ENCODE data around the gene STYX.
A peak's percentile ranks its signal among the peaks of the same experiment; 100 is the strongest.

The STYX gene

GRCh38 chr14:52778702-52779101 is 48.7 kb downstream of the STYX start:
- no peaks in the 10 kb centered on the region for H3K4me1 ChIP-seq (ENCODE audit: control insufficient read depth, insufficient read depth, low read depth, low read length)
- peaks cover 13% of the 10 kb centered on the region for H3K79me1 ChIP-seq (replicated peaks; ENCODE audit: low read length, poor library complexity, severe bottlenecking)
- no peak overlapping the region for H2BK5ac ChIP-seq (ENCODE audit: low read depth, low read length, poor library complexity, severe bottlenecking)
- H2BK15ac ChIP-seq (ENCODE audit: low read depth, poor library complexity, severe bottlenecking): no peak overlapping the region
- no peak overlapping the region for H3K4me2 ChIP-seq (ENCODE audit: low read length, poor library complexity, severe bottlenecking)
- no peak overlapping the region for H2AFZ ChIP-seq (ENCODE audit: low read depth, low read length)
- H2AK5ac ChIP-seq (ENCODE audit: low read length, severe bottlenecking): no peak overlapping the region
- no peak overlapping the region for H3K27ac ChIP-seq (ENCODE audit: low read length, poor library complexity, severe bottlenecking)
- no peaks in the 10 kb centered on the region for H3K27me3 ChIP-seq (ENCODE audit: control insufficient read depth in 1 of 2, insufficient read depth in 1 of 2, low read length in 2 of 2)
- no peak overlapping the region for H2BK12ac ChIP-seq (ENCODE audit: low read length in 2 of 2)
- DNase-seq: no peak
- H3K4me3 ChIP-seq (ENCODE audit: insufficient read depth in 1 of 2, low read depth in 1 of 2, low read length in 2 of 2): no peak overlapping the region
- no peak overlapping the region for H4K8ac ChIP-seq (ENCODE audit: low read length)
- no peak overlapping the region for H3K23ac ChIP-seq (ENCODE audit: low read length in 2 of 2)
- H3K14ac ChIP-seq (ENCODE audit: low read length in 2 of 2): no peak overlapping the region
- no peak overlapping the region for H3K9ac ChIP-seq (ENCODE audit: low read length)
- no peaks in the 10 kb centered on the region for H3K9me3 ChIP-seq (ENCODE audit: control insufficient read depth, low read length)
- H3K18ac ChIP-seq (ENCODE audit: low read depth in 1 of 2, low read length in 2 of 2): no peak overlapping the region
- 99% methylated on average over 6 of the region's 7 CpGs for WGBS
- H3K36me3 ChIP-seq (ENCODE audit: control insufficient read depth in 1 of 2, insufficient read depth in 2 of 2, low read depth in 1 of 2, low read length in 2 of 2): peaks cover 13 to 91% of the 10 kb centered on the region in 2 experiments
- no peak overlapping the region for H4K91ac ChIP-seq (ENCODE audit: low read length)
- no peak overlapping the region for H2BK120ac ChIP-seq (ENCODE audit: low read depth, low read length)
- H3K4ac ChIP-seq (ENCODE audit: low read depth in 1 of 2, low read length in 2 of 2): no peak overlapping the region

GRCh38 chr14:52780893-52781292 is 50.9 kb downstream of the STYX start:
- H3K23ac ChIP-seq (ENCODE audit: low read length in 2 of 2): no peak overlapping the region
- H3K9ac ChIP-seq (ENCODE audit: low read length): peak overlapping the region; percentile 47
- DNase-seq: no peak
- no peaks in the 10 kb centered on the region for H3K9me3 ChIP-seq (ENCODE audit: control insufficient read depth, low read length)
- H3K14ac ChIP-seq (ENCODE audit: low read length in 2 of 2): no peak overlapping the region
- no peak overlapping the region for H4K91ac ChIP-seq (ENCODE audit: low read length)
- H3K36me3 ChIP-seq (ENCODE audit: control insufficient read depth in 1 of 2, insufficient read depth in 2 of 2, low read depth in 1 of 2, low read length in 2 of 2): peaks cover 8 to 69% of the 10 kb centered on the region in 2 experiments
- no peak overlapping the region for H2BK5ac ChIP-seq (ENCODE audit: low read depth, low read length, poor library complexity, severe bottlenecking)
- no peak overlapping the region for H2BK120ac ChIP-seq (ENCODE audit: low read depth, low read length)
- H2AK5ac ChIP-seq (ENCODE audit: low read length, severe bottlenecking): no peak overlapping the region
- no peak overlapping the region for H2BK12ac ChIP-seq (ENCODE audit: low read length in 2 of 2)
- H3K27ac ChIP-seq (ENCODE audit: low read length, poor library complexity, severe bottlenecking): no peak overlapping the region
- no peak overlapping the region for H3K4me3 ChIP-seq (ENCODE audit: insufficient read depth in 1 of 2, low read depth in 1 of 2, low read length in 2 of 2)
- no peak overlapping the region for H2BK15ac ChIP-seq (ENCODE audit: low read depth, poor library complexity, severe bottlenecking)
- no peak overlapping the region for H3K18ac ChIP-seq (ENCODE audit: low read depth in 1 of 2, low read length in 2 of 2)
- no peak overlapping the region for H4K8ac ChIP-seq (ENCODE audit: low read length)
- no CpG with 5 or more reads among the region's 1 CpG for WGBS
- no peak overlapping the region for H3K4ac ChIP-seq (ENCODE audit: low read depth in 1 of 2, low read length in 2 of 2)
- H2AFZ ChIP-seq (ENCODE audit: low read depth, low read length): no peak overlapping the region
- no peaks in the 10 kb centered on the region for H3K27me3 ChIP-seq (ENCODE audit: control insufficient read depth in 1 of 2, insufficient read depth in 1 of 2, low read length in 2 of 2)
- H3K4me2 ChIP-seq (ENCODE audit: low read length, poor library complexity, severe bottlenecking): no peak overlapping the region
- peaks cover 11% of the 10 kb centered on the region for H3K79me1 ChIP-seq (replicated peaks; ENCODE audit: low read length, poor library complexity, severe bottlenecking)
- H3K4me1 ChIP-seq (ENCODE audit: control insufficient read depth, insufficient read depth, low read depth, low read length): no peaks in the 10 kb centered on the region

GRCh38 chr14:52781629-52782028 is 51.7 kb downstream of the STYX start:
- Histone ChIP-seq H3K4me2 (ENCODE audit: low read length, poor library complexity, severe bottlenecking) (no peak overlapping the region), H2BK120ac (ENCODE audit: low read depth, low read length) (no peak overlapping the region), H3K4ac (ENCODE audit: low read depth in 1 of 2, low read length in 2 of 2) (no peak overlapping the region), H3K9ac (ENCODE audit: low read length) (peak overlapping the region; percentile 2), H3K36me3 (ENCODE audit: control insufficient read depth in 1 of 2, insufficient read depth in 2 of 2, low read depth in 1 of 2, low read length in 2 of 2) (peaks cover 6 to 63% of the 10 kb centered on the region in 2 experiments), H3K18ac (ENCODE audit: low read depth in 1 of 2, low read length in 2 of 2) (no peak overlapping the region), H2BK12ac (ENCODE audit: low read length in 2 of 2) (no peak overlapping the region), H2BK15ac (ENCODE audit: low read depth, poor library complexity, severe bottlenecking) (no peak overlapping the region), H3K27me3 (ENCODE audit: control insufficient read depth in 1 of 2, insufficient read depth in 1 of 2, low read length in 2 of 2) (no peaks in the 10 kb centered on the region), H3K4me1 (ENCODE audit: control insufficient read depth, insufficient read depth, low read depth, low read length) (no peaks in the 10 kb centered on the region), H3K4me3 (ENCODE audit: insufficient read depth in 1 of 2, low read depth in 1 of 2, low read length in 2 of 2) (no peak overlapping the region), H2AK5ac (ENCODE audit: low read length, severe bottlenecking) (no peak overlapping the region), H3K23ac (ENCODE audit: low read length in 2 of 2) (no peak overlapping the region), H2AFZ (ENCODE audit: low read depth, low read length) (no peak overlapping the region), H3K14ac (ENCODE audit: low read length in 2 of 2) (no peak overlapping the region), H2BK5ac (ENCODE audit: low read depth, low read length, poor library complexity, severe bottlenecking) (no peak overlapping the region), H4K91ac (ENCODE audit: low read length) (no peak overlapping the region), H3K9me3 (ENCODE audit: control insufficient read depth, low read length) (no peaks in the 10 kb centered on the region), H4K8ac (ENCODE audit: low read length) (no peak overlapping the region), H3K27ac (ENCODE audit: low read length, poor library complexity, severe bottlenecking) (no peak overlapping the region), H3K79me1 (replicated peaks; ENCODE audit: low read length, poor library complexity, severe bottlenecking) (peaks cover 11% of the 10 kb centered on the region)
- DNase-seq: peak; percentile 13
- no CpG with 5 or more reads among the region's 1 CpG for WGBS

GRCh38 chr14:52783206-52783605 is 53.2 kb downstream of the STYX start:
- Histone ChIP-seq H3K14ac (ENCODE audit: low read length in 2 of 2) (no peak overlapping the region), H2AFZ (ENCODE audit: low read depth, low read length) (no peak overlapping the region), H2BK5ac (ENCODE audit: low read depth, low read length, poor library complexity, severe bottlenecking) (no peak overlapping the region), H3K9ac (ENCODE audit: low read length) (no peak overlapping the region), H3K79me1 (replicated peaks; ENCODE audit: low read length, poor library complexity, severe bottlenecking) (peaks cover 11% of the 10 kb centered on the region), H2BK12ac (ENCODE audit: low read length in 2 of 2) (no peak overlapping the region), H4K91ac (ENCODE audit: low read length) (no peak overlapping the region), H3K4me3 (ENCODE audit: insufficient read depth in 1 of 2, low read depth in 1 of 2, low read length in 2 of 2) (no peak overlapping the region), H2BK15ac (ENCODE audit: low read depth, poor library complexity, severe bottlenecking) (no peak overlapping the region), H3K23ac (ENCODE audit: low read length in 2 of 2) (no peak overlapping the region), H3K4me2 (ENCODE audit: low read length, poor library complexity, severe bottlenecking) (no peak overlapping the region), H3K27ac (ENCODE audit: low read length, poor library complexity, severe bottlenecking) (no peak overlapping the region), H2AK5ac (ENCODE audit: low read length, severe bottlenecking) (no peak overlapping the region), H3K18ac (ENCODE audit: low read depth in 1 of 2, low read length in 2 of 2) (no peak overlapping the region), H2BK120ac (ENCODE audit: low read depth, low read length) (no peak overlapping the region), H4K8ac (ENCODE audit: low read length) (no peak overlapping the region), H3K4me1 (ENCODE audit: control insufficient read depth, insufficient read depth, low read depth, low read length) (no peaks in the 10 kb centered on the region), H3K9me3 (ENCODE audit: control insufficient read depth, low read length) (no peaks in the 10 kb centered on the region), H3K27me3 (ENCODE audit: control insufficient read depth in 1 of 2, insufficient read depth in 1 of 2, low read length in 2 of 2) (no peaks in the 10 kb centered on the region), H3K36me3 (ENCODE audit: control insufficient read depth in 1 of 2, insufficient read depth in 2 of 2, low read depth in 1 of 2, low read length in 2 of 2) (peaks cover 6 to 48% of the 10 kb centered on the region in 2 experiments), H3K4ac (ENCODE audit: low read depth in 1 of 2, low read length in 2 of 2) (no peak overlapping the region)
- DNase-seq: no peak
- no CpG with 5 or more reads among the region's 1 CpG for WGBS
